ENCODE data around the gene ZNF230.

The ZNF230 gene

DNA sequence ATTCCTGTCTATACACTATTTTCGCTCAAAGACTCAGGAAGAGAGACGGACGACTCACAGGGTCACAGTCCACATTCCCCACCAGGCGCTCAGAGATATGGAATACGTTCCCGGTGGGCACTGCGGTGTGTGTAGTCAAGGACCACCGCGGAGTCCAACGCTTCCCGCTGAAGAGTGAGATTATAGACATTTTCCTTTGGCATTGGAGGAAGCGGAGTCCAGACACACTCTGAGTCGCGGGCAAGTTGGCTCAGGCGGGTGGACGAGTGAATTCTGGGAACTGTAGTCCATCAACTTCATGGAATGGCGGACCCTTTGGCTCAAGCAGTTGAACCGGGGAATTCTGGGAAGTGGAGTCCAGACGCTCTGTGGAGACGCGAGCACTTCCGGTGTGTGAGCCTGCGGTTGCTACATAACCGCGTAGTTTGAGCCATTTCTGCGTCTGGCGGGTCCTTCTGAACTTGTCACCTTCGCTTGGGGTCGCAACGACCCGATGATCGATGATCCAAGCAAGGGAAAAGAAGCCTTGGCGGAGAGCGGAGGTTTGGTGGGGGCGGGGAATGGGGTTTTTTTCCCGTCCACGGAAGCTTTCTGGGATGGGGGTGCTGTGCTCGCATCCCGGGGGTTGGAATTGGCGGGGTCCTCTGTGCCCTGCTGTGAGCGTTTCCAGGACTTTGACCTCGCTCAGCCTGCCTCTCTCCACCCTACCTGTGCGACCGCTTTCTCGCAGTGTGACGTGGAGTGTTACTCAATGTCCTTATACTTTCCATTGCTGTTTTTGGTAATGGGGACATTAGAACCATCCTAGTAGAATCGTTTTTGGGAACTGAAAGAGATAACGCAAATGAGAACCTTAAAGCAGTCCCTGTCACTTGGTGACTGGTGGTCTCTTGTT is at the start of gene ZNF230:
TSS of gene ZNF230 (plus strand) at position 392 of the 895 bp plus-strand sequence. CDS start 4,122 bp downstream, outside the sequence.
- peak; percentile 98 for DNase-seq

DNA sequence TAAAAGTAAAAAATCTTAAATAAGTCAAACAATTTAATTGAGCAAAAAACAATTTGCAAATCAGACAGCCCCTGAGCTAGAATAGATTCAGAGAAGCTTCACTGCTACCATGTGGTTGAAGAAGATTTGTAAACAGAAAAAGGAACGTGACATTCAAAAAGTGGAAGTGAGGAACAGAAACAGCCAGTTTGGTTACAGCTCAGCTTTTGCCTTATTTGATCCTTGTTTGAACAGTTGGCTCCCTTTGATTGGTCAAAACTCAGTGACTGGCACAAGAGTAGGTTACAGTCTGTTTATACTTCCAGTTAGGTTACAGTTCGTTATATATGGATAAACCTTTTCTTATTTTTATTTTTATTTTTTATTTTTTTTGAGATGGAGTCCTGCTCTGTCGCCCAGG is 45.9 kb upstream of the ZNF230 start:
- DNase-seq, result peak; percentile 53

DNA sequence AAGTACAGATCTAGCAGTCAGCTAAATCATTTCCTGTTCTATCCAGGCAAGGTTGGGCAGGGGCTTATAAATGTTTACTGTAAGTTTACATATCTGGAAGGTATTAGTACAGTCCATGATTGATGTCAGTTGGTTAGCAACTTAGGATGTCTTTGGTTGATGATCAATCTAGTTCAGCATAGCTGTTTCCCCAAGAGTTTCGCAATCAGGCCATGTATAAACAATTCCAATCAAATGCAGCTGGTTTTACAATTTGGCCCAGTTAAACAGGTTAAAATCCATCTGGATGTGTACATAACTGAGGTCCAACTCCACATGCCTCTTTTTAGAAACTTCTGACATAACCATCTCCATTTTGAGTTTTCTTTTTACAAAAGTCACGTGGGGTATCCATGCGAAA is 44.9 kb upstream of the ZNF230 start:
- no peak for DNase-seq

DNA sequence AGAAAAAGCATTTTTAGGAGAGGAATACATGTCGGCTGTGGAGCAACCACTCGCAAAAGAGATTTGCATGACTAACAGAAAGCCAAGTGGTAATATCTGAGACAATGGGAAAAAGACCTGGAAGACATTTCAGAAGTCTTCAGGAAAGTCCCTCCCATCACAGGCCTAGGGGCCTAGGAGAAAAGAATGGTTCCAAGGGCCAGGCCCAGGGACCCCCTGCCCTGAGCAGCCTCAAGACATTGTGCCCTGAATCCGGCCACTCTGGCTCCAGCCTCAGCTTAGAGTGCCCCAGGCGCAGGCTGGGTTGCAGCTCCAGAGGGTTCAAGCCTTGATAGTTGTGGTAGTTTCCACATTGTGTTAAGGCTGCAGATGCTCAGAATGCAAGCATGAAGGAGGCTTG is 42.3 kb upstream of the ZNF230 start:
- DNase-seq, result no peak

DNA sequence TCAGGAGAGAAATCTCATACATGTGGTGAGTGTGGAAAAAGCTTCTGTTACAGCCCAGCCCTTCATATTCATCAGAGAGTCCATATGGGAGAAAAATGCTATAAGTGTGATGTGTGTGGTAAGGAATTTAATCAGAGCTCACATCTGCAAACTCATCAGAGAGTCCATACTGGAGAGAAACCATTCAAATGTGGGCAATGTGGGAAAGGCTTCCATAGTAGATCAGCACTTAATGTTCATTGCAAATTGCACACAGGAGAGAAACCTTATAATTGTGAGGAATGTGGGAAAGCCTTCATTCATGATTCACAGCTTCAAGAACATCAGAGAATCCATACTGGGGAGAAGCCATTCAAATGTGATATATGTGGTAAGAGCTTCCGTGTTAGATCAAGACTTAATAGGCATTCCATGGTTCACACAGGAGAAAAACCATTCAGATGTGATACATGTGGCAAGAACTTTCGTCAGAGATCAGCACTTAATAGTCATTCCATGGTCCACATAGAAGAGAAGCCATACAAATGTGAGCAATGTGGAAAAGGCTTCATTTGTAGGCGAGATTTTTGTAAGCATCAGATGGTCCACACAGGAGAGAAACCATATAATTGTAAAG is 36.6 kb upstream of the ZNF230 start:
- no peak for DNase-seq

DNA sequence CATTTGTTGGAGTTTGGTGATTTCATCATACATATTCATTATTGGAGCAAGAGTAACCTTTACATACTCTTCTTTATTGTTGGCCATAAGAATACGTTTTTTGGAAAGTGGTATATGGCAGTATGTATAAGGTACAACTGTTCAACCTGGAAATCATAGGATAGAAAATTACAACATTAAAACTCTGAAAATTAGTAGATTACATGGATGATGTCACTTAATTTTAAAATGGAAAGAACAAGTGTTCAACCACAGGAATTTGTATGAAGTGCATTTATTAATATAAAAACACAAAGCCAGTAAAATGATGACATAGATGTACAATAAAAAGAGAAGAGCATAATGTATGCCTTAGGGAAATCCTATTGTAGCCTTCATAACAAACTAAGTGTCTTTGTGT is 26.0 kb upstream of the ZNF230 start:
- no peak for DNase-seq

DNA sequence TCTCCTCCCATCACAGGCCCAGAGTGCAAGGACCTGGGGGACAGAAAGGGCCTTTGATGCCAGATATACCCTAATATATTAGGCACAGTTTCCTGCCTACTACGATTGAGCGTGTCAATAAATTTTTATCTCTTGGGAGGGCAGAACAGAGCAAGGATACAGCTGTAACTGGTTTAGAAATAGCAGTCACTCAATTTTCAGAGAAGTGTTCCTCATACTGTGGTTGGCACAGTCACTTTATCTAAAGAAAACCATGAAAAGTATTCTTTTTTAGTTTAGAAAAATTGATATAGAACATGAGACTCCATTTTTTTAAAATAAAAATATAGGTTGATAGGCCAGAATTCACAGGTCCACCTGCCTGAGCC is 19.2 kb upstream of the ZNF230 start:
- DNase-seq, result no peak

DNA sequence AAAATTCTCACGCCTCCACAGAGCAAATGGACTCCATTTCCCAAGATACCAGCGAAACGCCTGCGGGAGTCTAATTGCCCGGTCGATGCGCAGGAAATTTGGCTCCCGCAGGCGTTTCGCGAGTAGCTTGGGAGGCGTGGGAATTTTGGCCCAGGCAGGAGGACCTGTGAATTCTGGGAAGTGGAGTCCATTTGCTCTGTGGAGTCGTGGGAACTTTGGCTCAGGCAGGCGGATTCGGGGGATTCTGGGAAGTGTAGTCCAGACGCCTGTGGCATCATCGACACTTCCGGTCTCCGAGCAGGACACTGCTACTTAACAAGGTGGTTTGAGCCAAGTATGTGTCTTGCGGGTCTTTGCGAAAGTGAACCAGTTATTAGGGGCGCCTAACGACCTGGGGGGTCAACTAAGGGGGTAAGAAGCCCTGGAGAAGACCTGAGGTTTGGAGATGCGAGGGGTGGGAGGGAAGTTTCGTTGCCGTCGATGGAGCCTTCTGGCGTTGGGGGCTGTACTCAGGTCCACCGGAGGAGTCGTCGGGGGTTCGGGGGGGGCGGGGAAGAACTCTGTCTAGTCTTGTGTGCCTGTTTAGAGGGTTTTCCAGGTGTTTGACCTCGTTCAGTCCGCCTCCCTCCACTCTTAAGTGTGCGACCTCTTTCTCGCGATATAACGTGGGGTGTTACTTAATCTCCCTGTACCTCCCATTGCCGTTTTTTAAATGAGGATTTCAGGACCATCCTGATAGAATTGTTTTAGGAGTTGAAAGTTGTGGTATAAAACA is 18.7 kb upstream of the ZNF230 start, which contains the start of gene ZNF155:
TSS of gene ZNF155 (plus strand) at position 277 of the 775 bp plus-strand sequence. CDS start 4,356 bp downstream, outside the sequence.
- peak; percentile 92 for DNase-seq

DNA sequence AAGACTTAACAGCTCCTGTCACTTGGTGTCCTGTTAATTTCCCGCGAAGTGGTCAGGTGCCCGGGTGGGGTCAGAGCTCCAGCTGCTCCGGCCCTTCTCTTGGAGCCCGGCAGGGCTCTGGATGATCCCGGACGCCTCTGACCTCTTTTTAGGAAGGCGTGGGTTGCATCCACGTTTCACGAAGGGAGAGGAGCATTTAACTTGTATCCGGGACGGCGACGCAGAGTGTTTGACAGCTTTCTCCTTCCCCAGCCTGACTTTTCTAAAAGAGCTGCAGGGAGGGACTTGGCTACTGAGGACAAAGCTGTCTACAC is 18.1 kb upstream of the ZNF230 start:
- no peak for DNase-seq

DNA sequence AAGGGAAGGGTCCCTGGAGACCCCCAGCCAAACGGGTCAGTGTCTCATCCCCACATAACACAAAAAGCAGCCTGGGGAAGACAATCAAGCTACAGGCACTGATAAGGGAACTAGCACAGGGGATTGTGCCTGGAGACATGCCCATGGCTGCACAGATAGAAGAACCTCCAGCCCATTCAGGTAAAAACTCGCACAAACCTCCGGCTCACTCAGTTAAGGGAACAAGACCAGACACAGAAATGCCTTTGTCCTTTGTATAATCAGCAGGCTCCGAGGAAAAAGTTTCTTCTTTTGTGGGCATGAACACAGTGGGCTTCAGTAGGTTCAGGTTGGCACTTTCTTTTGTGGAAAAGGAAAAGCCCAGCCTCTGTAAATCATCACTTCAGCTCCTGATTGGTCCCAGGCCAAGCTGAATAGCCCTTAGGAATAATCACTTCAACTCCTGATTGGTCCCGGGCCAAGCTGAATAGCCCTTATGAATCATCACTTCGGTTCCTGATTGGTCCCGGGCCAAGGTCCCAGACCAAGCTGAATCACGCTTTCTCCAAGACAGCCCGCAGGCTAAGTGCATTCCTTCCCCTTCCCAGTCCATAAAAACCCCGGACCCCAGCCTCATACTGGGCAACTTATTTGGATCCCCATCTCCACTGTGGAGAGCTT is 5.0 kb upstream of the ZNF230 start:
- DNase-seq, result no peak

DNA sequence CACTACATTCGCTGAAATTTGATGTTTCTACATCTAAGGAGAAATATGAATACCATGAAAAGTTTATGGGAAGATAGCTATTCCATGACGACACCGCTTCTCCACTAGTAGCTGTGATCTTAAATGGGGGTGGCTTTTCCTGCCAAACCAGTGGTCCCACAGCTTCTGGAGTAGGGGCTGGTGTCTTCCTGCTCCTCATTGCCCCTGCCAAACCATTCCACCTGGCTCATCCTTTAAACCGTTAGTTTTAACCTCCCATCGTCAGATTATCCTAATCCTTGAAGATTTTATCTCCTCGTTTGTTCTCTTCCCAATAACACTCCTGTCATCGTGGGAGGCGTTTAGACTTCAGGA is 568 bp upstream of the ZNF230 start:
- no peak for DNase-seq

DNA sequence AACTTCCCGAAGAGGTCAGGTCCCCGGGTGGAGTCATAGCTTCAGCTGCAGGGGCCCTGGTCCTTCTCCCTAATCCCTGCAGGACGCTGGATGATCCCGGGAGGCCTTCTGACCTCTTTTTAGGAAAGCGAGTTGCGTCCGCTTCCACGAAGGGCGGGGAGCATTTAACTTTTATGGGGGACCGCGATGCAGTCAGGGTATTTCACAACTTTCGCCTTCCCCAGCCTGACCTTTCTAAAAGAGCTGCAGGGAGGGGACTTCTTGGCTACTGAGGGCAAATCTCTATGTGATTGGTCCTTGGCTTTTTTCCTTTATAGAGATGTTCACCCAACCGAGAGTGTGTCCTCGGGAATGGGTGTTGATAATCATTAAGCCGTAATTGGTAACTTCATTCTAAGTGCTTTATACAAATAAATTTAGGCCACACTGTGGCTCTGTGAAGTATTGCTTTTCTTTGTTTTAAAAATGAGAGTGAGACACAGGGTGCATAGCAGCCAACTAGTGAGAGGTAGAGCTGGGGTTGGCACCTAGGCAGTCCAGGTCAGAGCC is 778 bp downstream of the ZNF230 start:
- DNase-seq, result peak; percentile 56

DNA sequence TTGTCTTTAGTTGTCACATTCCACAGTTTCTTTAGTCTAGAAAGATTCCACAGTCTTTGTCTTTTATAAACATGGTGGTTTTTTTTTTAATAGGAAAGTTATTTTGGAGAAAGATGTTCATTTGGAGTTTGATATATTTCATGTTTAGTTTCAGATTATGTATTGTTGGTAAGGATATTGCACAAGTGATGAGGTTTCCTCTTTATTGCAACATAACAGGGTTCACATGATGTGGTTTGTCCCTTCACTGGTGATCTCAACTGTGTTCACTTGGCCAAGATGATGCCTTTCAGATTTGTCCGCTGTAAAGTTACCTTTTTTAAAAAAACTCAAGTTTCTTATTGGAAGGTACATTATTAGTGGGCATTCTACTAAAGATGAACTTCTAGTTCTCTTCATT is 3.2 kb downstream of the ZNF230 start:
- DNase-seq, result peak; percentile 88

DNA sequence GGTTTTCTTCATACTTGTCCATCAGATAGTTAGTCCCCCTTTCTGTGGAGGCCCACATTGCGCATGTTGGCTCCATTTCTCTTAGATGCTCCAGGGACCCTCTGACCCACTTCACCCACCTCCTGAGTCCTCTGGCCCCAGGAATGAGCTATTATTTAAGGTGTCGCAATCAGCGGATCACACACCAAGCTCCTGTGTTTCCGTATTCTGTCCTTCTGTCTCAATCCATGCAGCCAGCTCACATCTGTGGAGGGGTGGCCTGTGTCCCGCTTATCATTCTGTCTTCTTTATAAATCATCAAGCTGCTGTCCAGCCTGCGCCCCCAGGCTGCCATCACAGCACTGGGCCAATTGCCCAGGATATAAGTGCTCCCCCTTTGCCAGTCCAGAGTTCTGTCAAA is 4.7 kb downstream of the ZNF230 start:
- no peak for DNase-seq

DNA sequence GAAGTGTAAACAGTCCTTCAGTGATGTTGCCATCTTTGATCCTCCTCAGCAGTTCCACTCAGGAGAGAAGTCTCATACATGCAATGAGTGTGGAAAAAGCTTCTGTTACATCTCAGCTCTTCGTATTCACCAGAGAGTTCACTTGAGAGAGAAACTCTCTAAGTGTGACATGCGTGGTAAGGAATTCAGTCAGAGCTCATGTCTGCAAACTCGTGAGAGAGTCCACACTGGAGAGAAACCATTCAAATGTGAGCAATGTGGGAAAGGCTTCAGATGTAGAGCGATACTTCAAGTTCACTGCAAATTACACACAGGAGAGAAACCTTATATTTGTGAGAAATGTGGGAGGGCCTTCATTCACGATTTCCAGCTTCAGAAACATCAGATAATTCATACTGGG is 7.7 kb downstream of the ZNF230 start:
- DNase-seq, result no peak

DNA sequence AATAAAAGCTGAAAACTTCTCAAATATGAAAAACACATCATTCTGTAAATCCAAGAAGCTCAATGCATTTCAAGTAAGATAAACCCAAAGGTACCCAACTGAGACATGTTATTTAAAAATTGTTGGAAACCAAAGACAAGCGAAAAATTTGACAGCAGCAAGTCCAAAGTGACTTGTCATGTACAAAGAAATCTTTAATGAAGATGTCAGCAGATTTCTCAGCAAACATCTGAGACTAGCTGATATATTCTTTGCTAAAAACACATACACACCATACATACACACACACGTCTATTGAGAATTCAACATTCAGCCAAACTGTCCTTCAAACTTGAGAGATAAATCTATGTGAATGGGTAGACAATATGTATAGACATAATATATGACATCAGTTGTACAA is 16.7 kb downstream of the ZNF230 start:
- DNase-seq, result no peak

DNA sequence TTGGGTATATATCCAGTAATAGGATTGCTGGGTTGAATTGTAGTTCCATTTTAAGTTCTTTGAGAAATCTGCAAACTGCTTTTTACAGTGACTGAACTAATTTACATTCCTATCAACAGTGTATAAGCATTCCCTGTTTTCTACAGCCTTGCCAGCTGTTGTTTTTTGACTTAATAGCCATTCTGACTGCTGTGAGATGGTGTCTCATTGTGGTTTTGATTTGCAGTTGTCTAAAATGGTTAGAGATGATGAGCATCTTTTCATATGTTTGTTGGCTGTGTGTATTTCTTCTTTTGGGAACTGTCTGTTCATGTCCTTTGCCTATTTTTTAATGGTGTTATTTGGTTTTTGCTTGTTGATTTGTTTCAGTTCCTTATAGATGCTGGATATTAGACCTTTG is 18.5 kb downstream of the ZNF230 start:
- no peak for DNase-seq

DNA sequence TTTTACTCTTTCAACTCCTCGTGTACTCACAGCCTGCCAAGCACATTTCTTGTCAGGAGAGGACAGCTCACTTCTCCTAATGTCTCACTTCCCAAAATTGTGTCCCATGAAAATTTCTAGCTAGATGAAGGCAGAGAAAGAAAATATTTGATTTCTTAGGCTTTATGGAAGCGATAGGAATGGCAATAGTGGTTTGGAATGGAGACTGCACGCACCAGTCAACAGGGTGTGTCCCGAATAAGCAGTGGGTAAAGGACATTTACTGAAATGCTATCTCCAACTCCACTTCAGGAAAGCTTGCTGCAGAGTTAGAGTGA is 22.1 kb downstream of the ZNF230 start:
- DNase-seq, result no peak

DNA sequence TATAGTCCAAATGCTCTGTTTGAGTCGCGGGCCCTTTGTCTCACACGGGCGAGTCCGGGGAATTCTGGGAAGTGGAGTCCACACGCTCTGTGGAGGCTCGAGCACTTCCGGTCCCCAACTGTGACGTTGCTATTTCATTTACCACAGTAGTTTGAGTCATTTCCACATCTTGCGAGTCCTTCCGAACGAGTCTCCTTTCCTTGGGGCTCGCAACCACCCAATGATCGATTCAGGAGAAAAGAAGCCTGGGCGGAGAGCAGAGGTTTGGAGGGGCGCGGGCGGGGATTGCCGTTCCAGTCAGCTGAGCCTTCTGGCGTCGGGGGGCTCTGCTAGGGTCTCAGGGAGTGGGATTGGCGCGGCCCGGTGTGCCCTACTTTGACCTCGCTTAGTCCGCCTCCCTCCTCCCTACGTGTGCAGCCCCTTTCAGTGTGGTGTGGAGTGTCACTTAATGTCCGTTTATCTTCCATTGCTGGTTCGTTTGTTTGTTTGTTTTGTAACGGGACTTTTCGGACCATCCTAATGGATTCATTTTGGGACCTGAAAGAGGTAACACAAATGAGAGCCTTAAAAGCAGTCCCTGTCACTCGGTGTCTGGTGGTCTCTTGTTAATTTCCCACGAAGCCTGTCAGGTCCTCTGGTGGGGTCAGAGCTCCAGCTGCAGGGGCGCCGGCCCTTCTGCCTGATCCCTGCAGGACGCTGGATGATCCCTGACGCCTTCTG is 22.6 kb downstream of the ZNF230 start, which contains the start of gene ZNF222:
TSS of gene ZNF222 (plus strand) at position 163 of the 720 bp plus-strand sequence. CDS start at position 221, 58 bp downstream.
- DNase-seq, result peak; percentile 91

DNA sequence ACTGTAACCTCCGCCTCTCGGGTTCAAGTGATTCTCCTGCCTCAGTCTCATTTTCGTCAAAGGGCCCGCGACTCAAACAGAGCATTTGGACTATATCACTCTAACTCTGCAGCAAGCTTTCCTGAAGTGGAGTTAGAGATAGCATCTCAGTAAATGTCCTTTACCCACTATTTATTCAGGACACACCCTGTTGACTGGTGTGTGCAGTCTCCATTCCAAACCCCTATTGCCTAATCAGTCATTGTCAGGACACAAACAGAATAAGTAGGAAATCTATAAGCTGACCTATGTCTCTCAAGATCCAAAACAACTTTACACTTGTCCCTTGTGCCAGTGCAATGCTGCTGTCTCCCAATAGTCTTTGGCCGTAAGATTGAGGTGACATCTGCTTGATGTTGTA is 23.9 kb downstream of the ZNF230 start:
- no peak for DNase-seq

DNA sequence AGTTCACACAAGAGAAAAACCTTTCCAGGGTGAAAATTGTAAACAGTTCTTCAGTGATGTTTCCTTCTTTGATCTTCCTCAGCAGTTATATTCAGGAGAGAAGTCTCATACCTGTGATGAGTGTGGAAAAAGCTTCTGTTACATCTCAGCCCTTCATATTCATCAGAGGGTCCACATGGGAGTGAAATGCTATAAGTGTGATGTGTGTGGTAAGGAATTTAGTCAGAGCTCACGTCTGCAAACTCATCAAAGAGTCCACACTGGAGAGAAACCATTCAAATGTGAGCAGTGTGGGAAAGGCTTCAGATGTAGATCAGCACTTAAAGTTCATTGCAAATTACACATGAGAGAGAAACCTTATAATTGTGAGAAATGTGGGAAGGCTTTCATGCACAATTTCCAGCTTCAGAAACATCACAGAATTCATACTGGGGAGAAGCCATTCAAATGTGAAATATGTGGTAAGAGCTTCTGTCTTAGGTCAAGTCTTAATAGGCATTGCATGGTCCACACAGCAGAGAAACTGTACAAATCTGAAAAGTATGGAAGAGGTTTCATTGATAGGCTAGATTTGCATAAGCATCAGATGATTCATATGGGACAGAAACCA is 29.3 kb downstream of the ZNF230 start:
- DNase-seq, result no peak

DNA sequence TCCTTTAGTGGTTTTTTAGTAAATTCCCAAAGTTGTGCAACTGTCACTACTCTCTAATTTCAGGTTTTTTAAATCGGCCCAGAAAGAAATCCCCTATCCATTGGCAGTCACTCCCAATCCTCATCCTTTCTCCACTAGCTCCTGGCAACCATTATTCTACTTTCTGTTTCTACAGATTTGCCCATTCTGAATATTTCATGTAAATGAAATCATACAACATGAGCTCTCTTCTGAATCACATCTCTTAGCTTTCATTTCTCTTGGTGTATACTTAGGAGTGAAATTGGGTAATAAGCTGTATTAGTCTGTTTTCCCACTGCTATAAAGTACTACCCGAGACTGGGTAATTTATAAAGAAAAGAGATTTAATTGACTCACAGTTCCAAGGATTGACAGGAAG is 39.4 kb downstream of the ZNF230 start:
- DNase-seq, result peak; percentile 19
